PC-9 (cell line): ENCODE results near the gene SERPIND1. TPM values are rescaled to one million over a fixed set of nuclear protein-coding genes. Genes with fewer than 3 reads are reported as not detected.

Experiments
- BruUV-seq: library from RNA; stranded (reverse); fragments of 400-500 nt; replicated peaks from 2 replicates; lab custom pipeline; 2021; lab: Mats Ljungman, UMichigan
- CTCF ChIA-PET: fragments of 300-600 bp; sonication (Branson Sonifier 250); formaldehyde crosslinking; loops from one replicate; lab custom pipeline; 2022; ENCODE audit warnings: antibody characterized with exemption; lab: Charles Lee
- POLR2A ChIA-PET: fragments of 300-600 bp; sonication (Branson Sonifier 250); formaldehyde crosslinking; loops from one replicate; lab custom pipeline; 2022; ENCODE audit warnings: antibody characterized with exemption; ENCODE audit not compliant: unreplicated experiment; lab: Charles Lee
- DNase-seq, 2 experiments: peaks; one replicate each; pipeline versions ENCODE4 v3.0.0 to v3.0.0-alpha.2; 2015 to 2022; ENCODE audit warnings: mixed read lengths in 1 of 2
- H2AFZ ChIP-seq: fragments of 200-600 bp; sonication (generic); 2 replicates; pipeline ENCODE4 v1.8.1; 2017; ENCODE audit warnings: antibody characterized with exemption
- H3F3A ChIP-seq: fragments of 200-600 bp; sonication (generic); 2 replicates; pipeline ENCODE4 v1.8.1; 2017; ENCODE audit warnings: antibody characterized with exemption, mild to moderate bottlenecking, low read depth; ENCODE audit not compliant: insufficient read depth
- H3K27ac ChIP-seq: fragments of 200-600 bp; sonication (generic); 2 replicates; pipeline ENCODE4 v1.6.1; 2016; ENCODE audit warnings: mixed run types
- H3K27me3 ChIP-seq: fragments of 200-600 bp; sonication (generic); 2 replicates; pipeline ENCODE4 v1.6.1; 2016; ENCODE audit warnings: low read depth, mixed run types; ENCODE audit not compliant: insufficient read depth
- H3K36me3 ChIP-seq: fragments of 200-600 bp; sonication (generic); 2 replicates; pipeline ENCODE4 v1.6.1; 2016; ENCODE audit warnings: low read depth, mixed run types
- H3K4me1 ChIP-seq: fragments of 200-600 bp; sonication (generic); replicated peaks from 2 replicates; pipeline ENCODE4 v1.6.1; 2016; ENCODE audit warnings: mixed run types; ENCODE audit not compliant: insufficient read depth
- H3K4me2 ChIP-seq: fragments of 200-600 bp; sonication (generic); 2 replicates; pipeline ENCODE4 v1.6.1; 2017; ENCODE audit warnings: mixed run types
- H3K4me3 ChIP-seq: fragments of 200-600 bp; sonication (generic); 2 replicates; pipeline ENCODE4 v1.6.1; 2016; ENCODE audit warnings: mixed run types
- H3K79me2 ChIP-seq: fragments of 200-600 bp; sonication (generic); 2 replicates; pipeline ENCODE4 v1.6.1; 2017; ENCODE audit warnings: low read depth, mixed run types
- H3K9me2 ChIP-seq: fragments of 200-600 bp; sonication (generic); 2 replicates; pipeline ENCODE4 v1.8.1; 2017; ENCODE audit warnings: mild to moderate bottlenecking; ENCODE audit not compliant: insufficient read depth
- H3K9me3 ChIP-seq: fragments of 200-600 bp; sonication (generic); 2 replicates; pipeline ENCODE4 v1.8.1; 2016; ENCODE audit warnings: low read depth; ENCODE audit not compliant: insufficient read depth
- H4K20me1 ChIP-seq: fragments of 200-600 bp; sonication (generic); 2 replicates; pipeline ENCODE4 v1.8.1; 2017; ENCODE audit not compliant: insufficient read depth
- CTCF ChIP-seq: fragments of 200-600 bp; sonication (generic); conservative IDR thresholded peaks from 2 replicates; pipeline ENCODE4 v1.6.1; 2017; ENCODE audit warnings: mixed run types, antibody characterized with exemption, mild to moderate bottlenecking, moderate library complexity
- EZH2 ChIP-seq: fragments of 200-600 bp; sonication (generic); IDR thresholded peaks from 2 replicates; pipeline ENCODE4 v1.8.0; 2017; ENCODE audit warnings: antibody characterized with exemption, low read depth
- intact Hi-C: fragments of 100-400 bp; cut with micrococcal nuclease; formaldehyde crosslinking; loops from one replicate; pipeline ENCODE4 v1.10.0; 2022; ENCODE audit not compliant: unreplicated experiment
- total RNA-seq: library from RNA; stranded (reverse); gene quantifications from 2 replicates; pipeline ENCODE4 v1.2.3, GENCODE V29; 2021

Gene SERPIND1
- total RNA-seq, 1 experiment from 2014 or later = not detected

GRCh38 chr22:20782596-20783299, 8.8 kb downstream of the SERPIND1 start:
- intact Hi-C loops = no loop called here
- H3K9me3 ChIP-seq = no peaks in the 10 kb centered on the region
- ChIA-PET CTCF (no interaction called here), POLR2A (no interaction called here)
- no peaks in the 10 kb centered on the region for H3K27me3 ChIP-seq
- no peak overlapping the region for H2AFZ ChIP-seq
- no peaks in the 10 kb centered on the region for H4K20me1 ChIP-seq
- no peak overlapping the region for H3K4me2 ChIP-seq
- no peak overlapping the region for H3K4me3 ChIP-seq
- no peaks in the 10 kb centered on the region for H3K79me2 ChIP-seq
- H3K36me3 ChIP-seq = no peaks in the 10 kb centered on the region
- peaks cover 28% of the 10 kb centered on the region for H3F3A ChIP-seq
- no peaks in the 10 kb centered on the region for H3K9me2 ChIP-seq
- BruUV-seq = no TSS peak
- no peak overlapping the region for H3K27ac ChIP-seq
- DNase-seq = no peak
- TF ChIP-seq CTCF = no peak
- no peak for TF ChIP-seq EZH2
- peaks cover 43% of the 10 kb centered on the region for H3K4me1 ChIP-seq

DNA sequence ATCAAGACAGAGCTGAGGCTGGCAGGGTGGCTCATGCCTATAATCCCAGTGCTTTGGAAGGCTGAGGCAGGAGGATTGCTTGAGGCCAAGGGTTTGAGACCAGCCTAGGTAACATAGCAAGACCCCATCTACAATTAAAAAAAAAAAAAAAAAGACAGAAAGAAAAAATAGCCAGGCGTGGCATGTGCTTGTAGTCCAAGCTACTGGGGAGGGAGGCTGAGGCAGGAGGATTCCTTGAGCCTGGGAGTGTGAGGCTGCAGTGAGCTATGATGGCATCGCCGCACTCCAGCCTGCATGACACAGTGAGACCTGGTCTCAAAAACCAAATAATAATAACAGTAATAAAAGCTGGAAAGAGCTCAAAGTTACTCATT, 9.4 kb downstream of the SERPIND1 start:
- Histone ChIP-seq H3K27ac (no peak overlapping the region), H3K9me2 (no peaks in the 10 kb centered on the region), H3K79me2 (no peaks in the 10 kb centered on the region), H2AFZ (no peak overlapping the region), H3F3A (peaks cover 23% of the 10 kb centered on the region), H3K4me3 (no peak overlapping the region), H3K36me3 (no peaks in the 10 kb centered on the region), H3K9me3 (no peaks in the 10 kb centered on the region), H3K27me3 (no peaks in the 10 kb centered on the region), H4K20me1 (no peaks in the 10 kb centered on the region), H3K4me1 (peaks cover 38% of the 10 kb centered on the region), H3K4me2 (no peak overlapping the region)
- CTCF ChIA-PET = interaction anchor here (0.6 kb wide), 1 partner anchor 46 kb away, joined by 4 read pairs; no protein-coding TSS in a partner anchor
- DNase-seq = no peak
- no TSS peak for BruUV-seq
- TF ChIP-seq EZH2 = no peak
- no peak for TF ChIP-seq CTCF
- POLR2A ChIA-PET = no interaction called here
- intact Hi-C loops = no loop called here

GRCh38 chr22:20783844-20784723, 10.2 kb downstream of the SERPIND1 start:
- BruUV-seq = no TSS peak
- intact Hi-C loops = loop anchor here (2.0 kb wide), 1 partner anchor 55 kb away; no protein-coding TSS in a partner anchor
- Histone ChIP-seq H3F3A (peaks cover 18% of the 10 kb centered on the region), H3K4me2 (no peak overlapping the region), H3K9me3 (no peaks in the 10 kb centered on the region), H3K36me3 (no peaks in the 10 kb centered on the region), H3K79me2 (no peaks in the 10 kb centered on the region), H2AFZ (no peak overlapping the region), H4K20me1 (no peaks in the 10 kb centered on the region), H3K9me2 (no peaks in the 10 kb centered on the region), H3K4me1 (peaks cover 30% of the 10 kb centered on the region), H3K27ac (no peak overlapping the region), H3K27me3 (no peaks in the 10 kb centered on the region), H3K4me3 (no peak overlapping the region)
- POLR2A ChIA-PET = no interaction called here
- CTCF ChIA-PET = interaction anchor here (0.6 kb wide), 2 partner anchors 46 to 127 kb away, joined by 4 read pairs; no protein-coding TSS in a partner anchor
- peak; percentile 23 to 38 for DNase-seq
- TF ChIP-seq EZH2 (no peak), CTCF (peak; percentile 66)
